GM06990 (cell line): ENCODE data around the gene RING1.

Experiments
- DNase-seq: peaks from one replicate; pipeline ENCODE4 v3.0.0-alpha.2; 2011; ENCODE audit not compliant: insufficient read length; ENCODE audit errors: extremely low read depth
- H3K27me3 ChIP-seq: replicated peaks from 2 replicates; pipeline ENCODE4 v1.6.0; 2011; ENCODE audit warnings: low read length; ENCODE audit not compliant: control insufficient read depth, insufficient read depth
- H3K36me3 ChIP-seq: 2 replicates; pipeline ENCODE4 v1.5.1; 2011; ENCODE audit warnings: low read length; ENCODE audit not compliant: control insufficient read depth, insufficient read depth
- H3K4me3 ChIP-seq: replicated peaks from 2 replicates; pipeline ENCODE4 v1.5.1; 2011; ENCODE audit warnings: low read depth, mild to moderate bottlenecking, control low read depth, low read length
- CTCF ChIP-seq: IDR thresholded peaks from 2 replicates; pipeline ENCODE4 v1.5.1; 2011; ENCODE audit warnings: low read length, control low read depth, mild to moderate bottlenecking, inconsistent platforms; ENCODE audit not compliant: insufficient read depth, poor library complexity, severe bottlenecking

RING1 gene

DNA sequence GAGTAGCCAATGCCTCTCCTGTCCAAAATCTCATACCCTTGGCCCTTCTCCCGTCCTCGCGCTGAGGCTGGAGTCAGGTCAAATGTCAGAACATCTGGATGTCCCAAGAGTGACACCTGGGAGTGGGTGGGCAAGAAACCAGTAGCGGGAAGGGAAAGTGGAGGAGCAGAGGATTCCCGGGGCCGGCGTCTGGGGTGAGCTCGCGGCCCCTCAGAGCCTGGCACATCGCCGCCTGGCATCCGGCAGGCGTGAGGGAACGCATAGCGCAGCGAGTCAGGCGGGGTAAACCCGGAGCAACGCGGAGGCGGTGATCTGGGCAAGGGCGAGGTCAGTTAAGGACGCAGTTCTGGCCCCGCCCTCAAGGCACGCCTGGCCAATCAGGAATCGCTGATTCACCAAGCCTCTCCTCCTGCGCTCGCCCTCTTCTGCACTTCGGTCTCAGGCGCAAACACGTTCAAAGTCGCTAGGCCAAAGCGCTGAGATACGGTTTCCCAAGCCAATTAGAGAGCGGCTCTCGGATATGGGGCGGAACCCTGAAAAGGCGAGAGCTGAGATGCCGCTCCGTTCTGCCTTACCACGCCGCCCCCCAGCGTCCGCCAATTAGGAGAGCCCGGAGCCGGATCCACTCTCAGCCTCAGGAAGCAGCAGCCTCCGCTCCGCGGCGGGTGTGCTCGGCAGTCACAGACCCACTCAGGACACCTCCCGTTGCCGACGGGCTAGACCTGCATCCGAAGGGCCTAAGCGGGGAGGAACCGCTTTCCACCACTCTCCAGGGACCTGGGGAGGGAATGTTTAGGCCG is 40.8 kb downstream of the RING1 start:
- peak; percentile 95 for DNase-seq
- Histone ChIP-seq H3K4me3 (peak overlapping the region; percentile 92), H3K27me3 (no peaks in the 10 kb centered on the region), H3K36me3 (peaks cover 2% of the 10 kb centered on the region)
- TF ChIP-seq CTCF, result no peak

GRCh38 chr6:33249732-33250630 is 41.7 kb downstream of the RING1 start:
- Histone ChIP-seq H3K4me3 (peak overlapping the region; percentile 92), H3K27me3 (no peaks in the 10 kb centered on the region), H3K36me3 (peaks cover 2% of the 10 kb centered on the region)
- no peak for TF ChIP-seq CTCF
- DNase-seq, result no peak

DNA sequence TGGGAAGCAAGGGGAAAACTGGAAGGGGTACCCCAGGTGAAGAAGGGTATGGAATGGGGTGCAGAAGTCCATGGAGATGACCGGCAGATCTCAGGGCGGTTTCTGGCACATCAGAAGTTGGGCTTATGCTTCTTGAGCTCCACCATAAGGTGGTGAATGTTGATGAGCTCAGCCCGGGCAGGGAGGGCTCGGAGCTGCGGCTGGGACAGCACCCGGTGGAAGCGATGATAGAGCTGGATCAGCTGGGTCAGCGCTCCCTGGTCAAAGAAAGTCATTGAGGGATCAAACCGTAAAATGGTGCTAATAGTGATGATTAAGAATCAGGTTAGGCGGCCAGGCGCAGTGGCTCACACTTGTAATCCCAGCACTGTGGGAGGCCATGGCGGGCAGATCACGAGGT is 42.4 kb downstream of the RING1 start:
- TF ChIP-seq CTCF, result no peak
- DNase-seq, result no peak
- H3K27me3 ChIP-seq, result no peaks in the 10 kb centered on the region
- H3K4me3 ChIP-seq, result no peak overlapping the region
- peaks cover 2% of the 10 kb centered on the region for H3K36me3 ChIP-seq

GRCh38 chr6:33251395-33252012 is 43.2 kb downstream of the RING1 start:
- no peak overlapping the region for H3K4me3 ChIP-seq
- no peak for DNase-seq
- no peaks in the 10 kb centered on the region for H3K27me3 ChIP-seq
- H3K36me3 ChIP-seq, result peaks cover 2% of the 10 kb centered on the region
- TF ChIP-seq CTCF, result no peak

DNA sequence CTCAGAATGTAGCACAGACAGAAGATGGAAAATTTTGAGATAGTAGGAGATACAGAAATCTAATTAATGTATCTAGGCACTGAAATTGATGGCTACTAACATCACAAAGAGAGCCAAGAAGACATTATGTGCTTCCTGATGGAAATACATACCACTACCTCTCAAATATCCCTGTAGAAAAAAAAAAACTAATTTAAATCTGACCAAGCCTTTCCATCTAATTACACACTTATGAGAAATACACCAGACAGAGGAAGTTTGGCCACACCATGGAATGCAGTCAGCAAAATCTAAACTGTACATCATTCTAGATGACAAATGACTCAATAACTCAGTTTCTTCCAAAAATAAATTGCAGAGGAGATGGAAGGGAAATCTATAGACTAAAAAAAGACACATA is 44.5 kb downstream of the RING1 start:
- H3K4me3 ChIP-seq, result no peak overlapping the region
- TF ChIP-seq CTCF, result no peak
- H3K27me3 ChIP-seq, result no peaks in the 10 kb centered on the region
- no peak for DNase-seq
- H3K36me3 ChIP-seq, result peaks cover 2% of the 10 kb centered on the region
